Measurements from ENCODE around the gene ZBED4. TPM values are rescaled to one million over a fixed set of nuclear protein-coding genes. Genes with fewer than 3 reads are reported as not detected.

Gene ZBED4
- total RNA-seq (2016; rRNA removed; fragmentation: Illumina TruSeq; extraction: Trizol), result 9.6 and 11.9 TPM in 2 replicates
- total RNA-seq (2016; cell fraction: cytosol; rRNA removed; fragmentation: Illumina TruSeq; extraction: Trizol; ENCODE audit: low read depth), result 0.91 and 1.3 TPM in 2 replicates
- 9.6 and 9.7 TPM in 2 replicates for total RNA-seq (2016; cell fraction: insoluble cytoplasmic fraction; rRNA removed; fragmentation: Illumina TruSeq; extraction: Trizol)
- total RNA-seq (2016; cell fraction: membrane; rRNA removed; fragmentation: Illumina TruSeq; extraction: Trizol), result 5.5 TPM in 2 replicates
- 8.0 and 9.8 TPM in 2 replicates for total RNA-seq (2016; cell fraction: nucleus; rRNA removed; fragmentation: Illumina TruSeq; extraction: Trizol)
- polyA plus RNA-seq (2011; rRNA removed), result 5.4 and 6.0 TPM in 2 replicates
- polyA plus RNA-seq (2011; cell fraction: cytosol; rRNA removed), result 4.8 and 5.6 TPM in 2 replicates
- 9.9 and 11.1 TPM in 2 replicates for polyA plus RNA-seq (2011; cell fraction: nucleus; rRNA removed)
- 9.9 and 11.2 TPM in 2 replicates for polyA plus RNA-seq (2012)
- 0.43 and 0.49 TPM in 2 replicates for polyA plus RNA-seq (2016; cell fraction: cytosol; fragmentation: Illumina TruSeq; extraction: Trizol; ENCODE audit: low read depth)
- polyA plus RNA-seq (2016; cell fraction: insoluble cytoplasmic fraction; fragmentation: Illumina TruSeq; extraction: Trizol; ENCODE audit: low read depth), result 9.0 and 10.5 TPM in 2 replicates
- 2.4 and 2.7 TPM in 2 replicates for polyA plus RNA-seq (2016; cell fraction: membrane; fragmentation: Illumina TruSeq; extraction: Trizol; ENCODE audit: low read depth)
- 13.2 and 13.5 TPM in 2 replicates for polyA plus RNA-seq (2016; cell fraction: nucleus; fragmentation: Illumina TruSeq; extraction: Trizol; ENCODE audit: insufficient read depth, low read depth)
- 7.8 and 12.8 TPM in 2 replicates for polyA minus RNA-seq (2011; rRNA and poly(A)+ RNA removed; ENCODE audit: low replicate concordance)
- polyA minus RNA-seq (2011; cell fraction: cytosol; rRNA and poly(A)+ RNA removed), result 8.8 and 10.3 TPM in 2 replicates
- polyA minus RNA-seq (2011; cell fraction: nucleus; rRNA and poly(A)+ RNA removed), result 12.1 and 13.2 TPM in 2 replicates
- percentile 77 among the genes with signal in this experiment for Bru-seq, nascent RNA
- percentile 91 among the genes with signal in this experiment for BruChase-seq, experiment 1, labeled RNA remaining after a 6-hour chase
- percentile 92 among the genes with signal in this experiment for BruChase-seq, experiment 2, labeled RNA remaining after a 2-hour chase
- long read RNA-seq, experiment 1, full-length matches to known transcripts, result 2 of 7 reads
- long read RNA-seq, experiment 1, partial matches to known transcripts, result 0 of 7 reads
- long read RNA-seq, experiment 1, other reads (novel, unspliced or antisense), result 5 of 7 reads
- long read RNA-seq, experiment 2, full-length matches to known transcripts, result 6 of 36 reads
- long read RNA-seq, experiment 2, partial matches to known transcripts, result 0 of 36 reads
- long read RNA-seq, experiment 2, other reads (novel, unspliced or antisense), result 30 of 36 reads

- TSS peak; percentile 97 for BruUV-seq (replicated peaks)
- Histone ChIP-seq H3K27ac (ENCODE audit: extremely low read length, insufficient read depth, low read length) (peak within 1 kb of the TSS; percentile 99), H2AFZ (ENCODE audit: low read length) (no peak within 1 kb of the TSS), H3K4me1 (ENCODE audit: insufficient read depth, low read length) (peaks cover 69% of the 10 kb centered on the region), H3K79me2 (ENCODE audit: insufficient read depth, low read length) (peaks cover 37% of the 10 kb centered on the region), H3K4me3 (replicated peaks in 1 of 3; ENCODE audit: insufficient read depth in 1 of 3, low read depth in 2 of 3, low read length in 3 of 3) (peak within 1 kb of the TSS; percentile 86 to 97 (median 87)), H3K9me3 (ENCODE audit: low read length) (no peaks in the 10 kb centered on the region), H3K36me3 (replicated peaks in 1 of 2; ENCODE audit: control insufficient read depth in 1 of 2, insufficient read depth in 2 of 2, low read length in 2 of 2) (no peaks in the 10 kb centered on the region), H3K27me3 (ENCODE audit: control insufficient read depth in 1 of 2, insufficient read depth in 2 of 2, low read length in 2 of 2) (peaks cover 7 to 19% of the 10 kb centered on the region in 2 experiments), H4K20me1 (ENCODE audit: insufficient read depth, low read length) (peaks cover 32% of the 10 kb centered on the region), H3K4me2 (ENCODE audit: low read depth, low read length) (peak within 1 kb of the TSS; percentile 94), H3K9ac (ENCODE audit: insufficient read depth, low read depth, low read length) (peak within 1 kb of the TSS; percentile 98)
- DNase-seq (ENCODE audit: low spot score), result peak; percentile 90
- 0% methylated on average over 29 of the region's 127 CpGs for WGBS (ENCODE audit: low lambda C conversion rate)
- FAIRE-seq, result peak; percentile 53
- intact Hi-C loops (cut with micrococcal nuclease; ENCODE audit: unreplicated experiment) (loop anchor here (1.0 kb wide), 1 partner anchor 65 kb away; the partner anchor contains the start of genes ALG12 and CRELD2), in situ Hi-C loops (cut with HindIII; ENCODE audit: extremely low pct_ligation_motif_present, low pct_unique_long_range_greater_than_20kb) (no loop called here)
- ATAC-seq, result peak; percentile 74
- CTCF ChIA-PET (ENCODE audit: low intra/inter-chr PET ratio, low total read pairs), result no interaction called here
- POLR2A ChIA-PET, result interaction anchor here (1.0 to 1.6 kb wide), 4 partner anchors 15 to 289 kb away, joined by 3 to 6 read pairs (median 4); no protein-coding TSS in a partner anchor
- peak; percentile 83 for TF ChIP-seq ZNF773 (CRISPR knock-in tag; IDR thresholded peaks at IDR 0.05; ENCODE audit: borderline replicate concordance)
- 0 out of 2 replicates have a peak, but pooled peaks have one; percentile 27 for TF ChIP-seq FOXM1 (CRISPR knock-in tag; IDR thresholded peaks at IDR 0.05)
- TF ChIP-seq ARNT (IDR thresholded peaks at IDR 0.05), result no peak
- no peak for TF ChIP-seq ZFAT (CRISPR knock-in tag; conservative IDR thresholded peaks at IDR 0.05)
- no peak for TF ChIP-seq MLXIP (CRISPR knock-in tag; IDR thresholded peaks at IDR 0.05; ENCODE audit: borderline replicate concordance)
- peak; percentile 79 for TF ChIP-seq NFAT5 (CRISPR knock-in tag; IDR thresholded peaks at IDR 0.05)
- TF ChIP-seq KLF9 (CRISPR knock-in tag; IDR thresholded peaks at IDR 0.05; ENCODE audit: low read depth), result no peak
Measured at GRCh38 chr22:49852898-49853894, at the start of gene ZBED4. Gene ZBED4, plus strand, starts transcription at chr22:49853844. Its CDS starts 29,819 bp downstream, at chr22:49883663.

Data from HepG2 (cell line).